ENCODE results near the gene DCDC1.

Gene DCDC1

GRCh38 chr11:30825723-30826122 is 543.8 kb downstream of the DCDC1 start:
- DNase-seq = no peak

GRCh38 chr11:30823119-30823518 is 546.4 kb downstream of the DCDC1 start:
- DNase-seq = no peak

- DNase-seq = no peak
Observed at GRCh38 chr11:30821438-30821965, 548.0 kb downstream of the DCDC1 start.

GRCh38 chr11:30818721-30819120 is 550.8 kb downstream of the DCDC1 start:
- DNase-seq = no peak

GRCh38 chr11:30816959-30817880 is 552.3 kb downstream of the DCDC1 start:
- no peak for DNase-seq

- DNase-seq = no peak
Observed at GRCh38 chr11:30815619-30816018, 553.9 kb downstream of the DCDC1 start.

- DNase-seq = no peak
Observed at GRCh38 chr11:30814737-30815136, 554.8 kb downstream of the DCDC1 start.
